Measurements from ENCODE around the gene MSH5. TPM values are rescaled to one million over a fixed set of nuclear protein-coding genes. Genes with fewer than 3 reads are reported as not detected.

The MSH5 gene
- total RNA-seq, 4 donors from 2014 or later: 2.3 to 7.9 (median 6.8) TPM

DNA sequence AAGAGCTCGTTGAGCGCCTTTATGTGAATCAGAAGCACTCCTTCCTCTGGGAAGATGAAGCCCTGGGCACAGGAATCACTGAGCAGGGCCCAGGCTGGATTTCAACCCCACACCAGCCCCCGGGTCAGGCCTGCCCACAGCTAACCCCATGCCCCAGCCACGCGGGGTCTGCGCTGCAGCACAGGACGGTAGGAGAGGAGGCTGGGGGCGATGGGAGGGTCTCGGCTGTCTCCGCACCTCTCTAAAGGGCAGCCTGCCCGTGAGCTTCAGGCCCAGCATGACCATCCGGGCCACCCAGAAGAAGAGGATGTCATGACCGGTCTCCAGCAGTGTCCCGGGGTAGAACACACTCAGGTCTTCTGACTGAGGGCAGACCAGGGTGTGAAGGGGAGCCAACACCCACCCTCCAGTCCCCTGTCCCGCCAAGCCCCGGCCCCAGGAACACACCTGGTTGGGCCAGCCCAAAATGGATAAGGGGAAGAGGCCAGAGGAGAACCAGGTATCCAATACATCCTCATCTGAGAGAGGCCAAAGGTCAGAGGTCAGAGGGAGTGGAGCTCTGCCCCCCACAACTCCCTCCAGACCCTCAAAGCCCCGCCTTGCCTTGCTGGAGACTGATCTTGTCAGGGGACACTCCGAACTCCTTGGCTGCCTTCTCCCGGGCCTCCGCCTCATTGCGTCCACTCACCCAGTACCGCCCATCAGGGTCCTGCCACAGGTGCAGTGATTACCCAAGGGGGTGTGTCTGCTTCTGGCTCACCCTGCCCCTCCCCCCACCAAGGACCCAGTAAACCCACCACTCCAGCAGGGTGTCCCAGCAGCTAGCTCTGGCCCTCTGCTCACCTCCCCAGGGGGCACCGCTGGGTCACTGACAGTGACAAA, 41.7 kb downstream of the MSH5 start:
- Histone ChIP-seq H3K27me3 (no peaks in the 10 kb centered on the region), H3K4me1 (peaks cover 9 to 13% (median 11%) of the 10 kb centered on the region in 3 donors), H3K36me3 (peaks cover 31 to 87% (median 45%) of the 10 kb centered on the region in 3 donors), H3K4me3 (no peak overlapping the region), H3K27ac (no peak overlapping the region), H3K9me3 (no peaks in the 10 kb centered on the region)
- intact Hi-C loops (cut with DNase I): no loop called here
- TF ChIP-seq CTCF (IDR thresholded peaks at IDR 0.05): no peak
- TF ChIP-seq POLR2A (IDR thresholded peaks at IDR 0.05): no peak
- no peak for DNase-seq
- WGBS, 2 donors: 100% methylated on average over 1 to 2 of the region's 23 CpGs

GRCh38 chr6:31782126-31782855, 42.5 kb downstream of the MSH5 start:
- Histone ChIP-seq H3K27ac (no peak overlapping the region), H3K27me3 (no peaks in the 10 kb centered on the region), H3K36me3 (peaks cover 31 to 90% (median 45%) of the 10 kb centered on the region in 3 donors), H3K4me3 (no peak overlapping the region), H3K4me1 (peaks cover 1 to 5% (median 2%) of the 10 kb centered on the region in 3 donors), H3K9me3 (no peaks in the 10 kb centered on the region)
- DNase-seq: no peak
- no peak for TF ChIP-seq POLR2A (IDR thresholded peaks at IDR 0.05)
- no peak for TF ChIP-seq CTCF (IDR thresholded peaks at IDR 0.05)
- WGBS, 2 donors: 80 to 100% methylated on average over 1 to 12 of the region's 32 CpGs
- intact Hi-C loops (cut with DNase I): no loop called here

DNA sequence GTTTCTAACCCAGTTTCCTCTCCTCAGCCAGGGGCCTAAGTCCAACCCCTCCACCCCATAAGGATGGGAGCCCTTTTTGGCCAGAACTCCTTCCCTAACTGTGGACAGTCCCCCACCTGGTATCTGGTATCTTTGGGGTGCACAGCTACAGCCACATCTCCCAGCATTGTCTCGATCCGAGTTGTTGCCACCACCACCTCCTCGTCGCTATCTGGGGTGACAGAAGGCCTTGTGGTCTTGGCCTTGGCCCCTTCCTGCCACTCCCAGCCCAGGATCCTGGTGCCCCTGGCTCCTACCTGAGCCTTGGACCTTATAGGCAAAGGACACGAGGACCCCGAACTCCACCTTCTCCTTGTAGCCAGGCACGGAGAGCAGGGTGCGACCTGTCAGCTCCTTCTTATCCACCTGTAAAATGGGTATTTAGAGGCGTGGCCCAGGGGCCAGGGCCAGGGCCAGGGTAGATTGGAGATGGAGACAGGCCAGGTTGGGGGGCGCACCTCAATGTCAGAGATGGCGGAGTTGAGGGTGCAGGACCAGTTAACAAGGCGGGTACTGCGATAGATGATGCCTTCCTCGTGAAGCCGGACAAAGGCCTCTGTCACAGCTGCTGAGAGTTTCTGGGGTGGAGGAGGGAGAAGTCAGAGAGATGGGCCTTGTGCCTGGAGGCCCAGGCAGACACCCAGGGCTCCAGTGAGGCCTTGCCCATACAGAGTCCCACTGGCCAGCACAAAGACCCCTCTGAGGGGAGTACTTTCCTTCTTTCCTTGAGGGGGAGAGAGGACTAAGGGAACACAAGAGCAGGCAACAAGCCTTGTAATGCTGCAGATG, 44.5 kb downstream of the MSH5 start:
- WGBS, 2 donors: 94 to 98% methylated on average over 10 to 13 of the region's 15 CpGs
- TF ChIP-seq POLR2A (IDR thresholded peaks at IDR 0.05) (no peak), CTCF (IDR thresholded peaks at IDR 0.05) (no peak)
- no peak for DNase-seq
- intact Hi-C loops (cut with DNase I): no loop called here
- Histone ChIP-seq H3K4me3 (no peak overlapping the region), H3K4me1 (no peaks in the 10 kb centered on the region), H3K9me3 (no peaks in the 10 kb centered on the region), H3K27ac (no peak overlapping the region), H3K36me3 (peaks cover 22 to 89% (median 39%) of the 10 kb centered on the region in 3 donors), H3K27me3 (no peaks in the 10 kb centered on the region)

DNA sequence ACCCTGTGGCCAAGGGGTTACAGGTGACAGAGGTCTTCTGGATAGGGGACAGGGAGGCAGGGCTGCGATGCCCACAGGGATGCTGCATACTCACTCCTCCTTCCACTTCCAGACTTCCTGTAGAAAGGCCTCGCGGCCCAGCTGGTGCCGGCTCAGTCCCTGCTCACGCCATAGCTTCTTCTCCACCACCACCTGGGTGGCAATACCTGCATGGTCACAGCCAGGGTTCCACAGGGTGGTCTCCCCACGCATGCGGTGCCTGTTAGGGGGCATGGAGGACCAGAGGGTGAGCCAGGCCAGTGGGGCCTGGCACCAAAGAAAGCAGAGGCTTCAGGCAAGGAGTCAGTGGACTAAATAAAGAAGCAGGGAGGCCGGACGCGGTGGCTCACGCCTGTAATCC, 45.7 kb downstream of the MSH5 start:
- no peaks in the 10 kb centered on the region for H3K27me3 ChIP-seq
- H3K4me1 ChIP-seq: no peaks in the 10 kb centered on the region
- peaks cover 22 to 89% (median 27%) of the 10 kb centered on the region in 3 donors for H3K36me3 ChIP-seq
- intact Hi-C loops (cut with DNase I): no loop called here
- WGBS, 2 donors: 93 to 99% methylated on average over 7 to 9 of the region's 11 CpGs
- TF ChIP-seq POLR2A (IDR thresholded peaks at IDR 0.05): no peak
- TF ChIP-seq CTCF (IDR thresholded peaks at IDR 0.05): no peak
- H3K27ac ChIP-seq: no peak overlapping the region
- no peak overlapping the region for H3K4me3 ChIP-seq
- no peaks in the 10 kb centered on the region for H3K9me3 ChIP-seq
- no peak for DNase-seq

Data from esophagus squamous epithelium (tissue), 5 donors.